PFSK-1 (cell line): ENCODE results near the gene FIP1L1.

ENCODE experiments used
- FOXP2 ChIP-seq: optimal IDR thresholded peaks from 2 replicates; pipeline ENCODE3; 2011; ENCODE audit warnings: borderline replicate concordance, control low read depth, inconsistent platforms; ENCODE audit not compliant: insufficient read depth; ENCODE audit errors: extremely low read length, extremely low read depth
- POLR2AphosphoS5 ChIP-seq: IDR thresholded peaks from 2 replicates; pipeline ENCODE4 v1.6.1; 2012; ENCODE audit warnings: low read depth, mild to moderate bottlenecking, control low read depth, low read length, moderate library complexity
- REST ChIP-seq, 2 experiments: IDR thresholded peaks; 2 replicates each; pipeline versions ENCODE4 v1.6.1 to v1.8.0; 2011 to 2012; ENCODE audit warnings: low read depth in 2 of 2, low read length in 2 of 2, control low read depth in 1 of 2, inconsistent platforms in 1 of 2, mild to moderate bottlenecking in 1 of 2, moderate library complexity in 1 of 2; ENCODE audit not compliant: insufficient read depth in 1 of 2
- SIN3A ChIP-seq: IDR thresholded peaks from 2 replicates; pipeline ENCODE4 v1.6.1; 2012; ENCODE audit warnings: mild to moderate bottlenecking, low read length, moderate library complexity, borderline replicate concordance; ENCODE audit not compliant: insufficient read depth
- TAF1 ChIP-seq: IDR thresholded peaks from 2 replicates; pipeline ENCODE4 v1.6.1; 2012; ENCODE audit warnings: low read length, control low read depth, borderline replicate concordance; ENCODE audit not compliant: insufficient read depth

The FIP1L1 gene

GRCh38 chr4:53500546-53500945 is 123.1 kb downstream of the FIP1L1 start:
- TF ChIP-seq TAF1, result no peak
- no peak for TF ChIP-seq FOXP2
- no peak for TF ChIP-seq REST (IDR thresholded peaks at IDR 0.05; ENCODE audit: insufficient read depth in 1 of 2, low read depth in 2 of 2, low read length in 2 of 2)
- TF ChIP-seq POLR2AphosphoS5, result no peak
- TF ChIP-seq SIN3A, result no peak

GRCh38 chr4:53501561-53501960 is 124.1 kb downstream of the FIP1L1 start:
- no peak for TF ChIP-seq SIN3A

GRCh38 chr4:53502094-53502493 is 124.7 kb downstream of the FIP1L1 start:
- TF ChIP-seq FOXP2, result no peak
- TF ChIP-seq SIN3A, result no peak
- TF ChIP-seq REST (IDR thresholded peaks at IDR 0.05; ENCODE audit: insufficient read depth in 1 of 2, low read depth in 2 of 2, low read length in 2 of 2), result no peak
- TF ChIP-seq TAF1, result no peak
- no peak for TF ChIP-seq POLR2AphosphoS5

- TF ChIP-seq FOXP2 (no peak), TAF1 (no peak), SIN3A (no peak), POLR2AphosphoS5 (no peak), REST (IDR thresholded peaks at IDR 0.05; ENCODE audit: insufficient read depth in 1 of 2, low read depth in 2 of 2, low read length in 2 of 2) (no peak)
Measured at GRCh38 chr4:53505947-53506346, 128.5 kb downstream of the FIP1L1 start.

GRCh38 chr4:53507058-53507457 is 129.6 kb downstream of the FIP1L1 start:
- no peak for TF ChIP-seq REST (IDR thresholded peaks at IDR 0.05; ENCODE audit: insufficient read depth in 1 of 2, low read depth in 2 of 2, low read length in 2 of 2)
- TF ChIP-seq SIN3A, result no peak
- no peak for TF ChIP-seq TAF1
- no peak for TF ChIP-seq FOXP2
- no peak for TF ChIP-seq POLR2AphosphoS5
